Mesendoderm (in vitro differentiated cells): ENCODE results near the gene TRPM8.

Experiments used
- DNase-seq: peaks from one replicate; pipeline ENCODE4 v3.0.0; 2013
- H2AK5ac ChIP-seq: 2 replicates; pipeline ENCODE4 v1.6.1; 2013; ENCODE audit warnings: low read length, inconsistent platforms
- H2BK120ac ChIP-seq: 2 replicates; pipeline ENCODE4 v1.6.1; 2013; ENCODE audit warnings: low read depth, mild to moderate bottlenecking, low read length, moderate library complexity, mixed read lengths
- H2BK15ac ChIP-seq: replicated peaks from 2 replicates; pipeline ENCODE4 v1.6.1; 2013; ENCODE audit warnings: low read depth, mild to moderate bottlenecking, moderate library complexity
- H2BK5ac ChIP-seq: 2 replicates; pipeline ENCODE4 v1.6.1; 2013; ENCODE audit warnings: low read length, inconsistent platforms
- H3K18ac ChIP-seq: 2 replicates; pipeline ENCODE4 v1.6.1; 2013; ENCODE audit warnings: mild to moderate bottlenecking, low read length, mixed read lengths
- H3K23ac ChIP-seq: one replicate; pipeline ENCODE4 v1.6.1; 2013; ENCODE audit warnings: low read length
- H3K27ac ChIP-seq: 2 replicates; pipeline ENCODE4 v1.5.1; 2013; ENCODE audit warnings: low read depth, mild to moderate bottlenecking, inconsistent platforms, low read length, moderate library complexity
- H3K27me3 ChIP-seq: 2 replicates; pipeline ENCODE4 v1.6.1; 2013; ENCODE audit warnings: low read length, control low read depth, mild to moderate bottlenecking, inconsistent platforms; ENCODE audit not compliant: insufficient read depth, poor library complexity
- H3K36me3 ChIP-seq: 2 replicates; pipeline ENCODE4 v1.6.1; 2013; ENCODE audit warnings: low read length, inconsistent platforms; ENCODE audit not compliant: control insufficient read depth, insufficient read depth
- H3K4ac ChIP-seq: one replicate; pipeline ENCODE4 v1.6.1; 2013; ENCODE audit warnings: low read depth, mild to moderate bottlenecking, low read length, moderate library complexity
- H3K4me1 ChIP-seq: 2 replicates; pipeline ENCODE4 v1.6.1; 2013; ENCODE audit warnings: low read depth, low read length, inconsistent platforms; ENCODE audit not compliant: control insufficient read depth
- H3K4me2 ChIP-seq: 2 replicates; pipeline ENCODE4 v1.6.1; 2013; ENCODE audit warnings: low read length
- H3K4me3 ChIP-seq: 2 replicates; pipeline ENCODE4 v1.5.1; 2013; ENCODE audit warnings: mild to moderate bottlenecking, low read length
- H3K56ac ChIP-seq: one replicate; pipeline ENCODE4 v1.6.1; 2013; ENCODE audit warnings: low read length
- H3K79me1 ChIP-seq: 2 replicates; pipeline ENCODE4 v1.6.1; 2013; ENCODE audit warnings: low read length, inconsistent platforms
- H3K79me2 ChIP-seq: 2 replicates; pipeline ENCODE4 v1.6.1; 2013; ENCODE audit warnings: mild to moderate bottlenecking, low read length; ENCODE audit not compliant: control insufficient read depth, insufficient read depth
- H3K9ac ChIP-seq: 2 replicates; pipeline ENCODE4 v1.6.1; 2013; ENCODE audit warnings: low read length, inconsistent platforms
- H4K5ac ChIP-seq: one replicate; pipeline ENCODE4 v1.6.1; 2013; ENCODE audit warnings: low read length
- H4K8ac ChIP-seq: one replicate; pipeline ENCODE4 v1.6.1; 2013; ENCODE audit warnings: low read depth, mild to moderate bottlenecking, control low read depth, low read length, moderate library complexity
- WGBS: extraction: QIAGEN DNeasy Blood & Tissue Kit; methylation state at CpG from one replicate; pipeline ENCODE4 v1.1.7; 2013; ENCODE audit warnings: low lambda C conversion rate, missing lambda C conversion rate; ENCODE audit not compliant: insufficient coverage; ENCODE audit errors: extremely low coverage; 5-methylcytosine and 5-hydroxymethylcytosine counted together

Gene TRPM8

DNA sequence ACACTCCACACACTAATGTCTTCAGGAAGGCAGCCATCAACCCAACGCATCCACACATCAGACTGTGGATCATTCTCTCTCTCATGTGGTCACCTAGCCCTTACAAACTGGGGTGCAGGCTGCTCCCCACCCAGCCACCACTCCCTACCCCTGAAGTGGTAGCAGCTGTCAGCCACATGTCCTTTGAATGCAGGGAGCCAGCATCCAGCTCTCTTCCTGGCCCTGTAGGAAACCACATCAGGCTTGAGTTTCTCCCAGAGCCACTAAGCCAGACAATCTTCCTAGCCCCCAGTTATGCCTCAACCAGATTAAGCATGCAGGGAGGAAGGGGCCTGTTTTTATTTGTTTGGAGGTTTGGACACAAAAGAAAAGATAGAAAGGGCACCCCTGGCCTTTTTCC is 80.5 kb downstream of the TRPM8 start:
- H3K23ac ChIP-seq, result no peak overlapping the region
- DNase-seq, result no peak
- H3K18ac ChIP-seq, result no peak overlapping the region
- no peak overlapping the region for H3K4ac ChIP-seq
- no peak overlapping the region for H3K27ac ChIP-seq
- H2BK15ac ChIP-seq, result no peak overlapping the region
- no peak overlapping the region for H2AK5ac ChIP-seq
- H3K4me1 ChIP-seq, result no peaks in the 10 kb centered on the region
- no peak overlapping the region for H2BK120ac ChIP-seq
- H3K27me3 ChIP-seq, result no peaks in the 10 kb centered on the region
- no peak overlapping the region for H3K9ac ChIP-seq
- H3K79me2 ChIP-seq, result no peaks in the 10 kb centered on the region
- no peak overlapping the region for H2BK5ac ChIP-seq
- no peak overlapping the region for H4K8ac ChIP-seq
- H4K5ac ChIP-seq, result no peak overlapping the region
- no CpG with 5 or more reads among the region's 1 CpG for WGBS
- H3K4me3 ChIP-seq, result no peak overlapping the region
- no peaks in the 10 kb centered on the region for H3K36me3 ChIP-seq
- H3K79me1 ChIP-seq, result no peaks in the 10 kb centered on the region
- no peak overlapping the region for H3K56ac ChIP-seq
- no peak overlapping the region for H3K4me2 ChIP-seq

DNA sequence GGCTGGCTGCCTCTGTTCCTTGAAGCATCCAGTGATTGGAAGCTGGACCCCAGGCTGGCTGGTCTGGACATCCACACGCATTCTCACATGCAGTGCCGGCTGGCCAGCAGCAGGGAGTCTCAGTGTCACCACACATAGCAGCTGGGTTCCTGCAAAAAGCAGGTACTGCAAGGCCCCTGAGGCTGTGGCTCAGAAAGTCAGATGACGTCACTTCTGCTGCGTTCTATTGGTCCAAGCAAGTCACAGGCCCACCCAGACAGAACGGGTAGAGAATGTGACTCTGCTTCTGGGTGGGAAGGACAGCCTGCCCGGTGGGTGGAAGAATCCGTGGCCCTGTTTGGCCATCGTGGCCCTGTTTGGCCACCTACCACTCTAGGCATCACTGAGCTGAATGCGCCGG is 82.0 kb downstream of the TRPM8 start:
- no peak overlapping the region for H3K4me2 ChIP-seq

DNA sequence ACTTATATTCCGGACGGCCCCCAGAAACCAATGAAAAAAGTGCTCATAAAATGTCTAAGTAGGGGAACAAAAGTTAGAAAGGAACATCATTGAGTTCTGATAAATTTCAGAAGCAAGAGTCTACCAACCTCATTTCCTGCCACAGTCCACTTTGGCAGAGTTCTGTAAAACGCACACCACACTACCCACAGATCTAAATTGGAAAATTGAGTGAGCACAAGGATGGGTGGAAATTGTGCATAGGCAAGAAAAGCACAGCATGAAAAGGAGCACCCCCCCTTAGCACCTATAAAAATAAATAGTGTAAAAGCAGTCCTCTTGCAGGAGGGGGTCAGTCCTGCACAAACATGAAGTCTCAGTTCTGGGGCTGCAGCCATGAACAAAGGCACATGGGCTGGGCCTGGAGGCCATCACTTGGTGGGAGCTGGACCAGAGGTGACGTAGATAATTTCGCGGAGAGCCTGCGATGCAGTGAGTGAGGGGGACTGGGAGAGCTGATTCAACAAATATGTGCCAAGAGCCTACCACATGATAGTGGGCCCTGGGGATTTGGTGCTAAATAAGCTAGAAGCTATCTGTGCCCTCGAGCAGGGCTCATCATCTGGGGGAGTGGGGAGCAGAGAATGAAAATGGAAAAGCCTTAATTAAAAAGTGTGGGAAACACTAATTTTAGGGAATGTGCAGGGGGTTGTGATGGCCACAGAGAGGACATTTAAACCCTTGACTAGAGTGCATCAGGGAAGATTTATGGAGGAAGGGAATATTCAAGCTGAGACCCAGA is 84.4 kb downstream of the TRPM8 start:
- Histone ChIP-seq H3K56ac (no peak overlapping the region), H3K4me1 (no peaks in the 10 kb centered on the region), H3K27ac (no peak overlapping the region), H2AK5ac (no peak overlapping the region), H4K5ac (no peak overlapping the region), H3K9ac (no peak overlapping the region), H3K79me1 (no peaks in the 10 kb centered on the region), H3K4me2 (no peak overlapping the region), H4K8ac (no peak overlapping the region), H2BK5ac (no peak overlapping the region), H2BK120ac (no peak overlapping the region), H3K36me3 (no peaks in the 10 kb centered on the region), H3K4me3 (no peak overlapping the region), H2BK15ac (no peak overlapping the region), H3K23ac (no peak overlapping the region), H3K4ac (no peak overlapping the region), H3K18ac (no peak overlapping the region), H3K79me2 (no peaks in the 10 kb centered on the region), H3K27me3 (no peaks in the 10 kb centered on the region)
- DNase-seq, result no peak
- no CpG with 5 or more reads among the region's 8 CpGs for WGBS

More for the DNA sequence above, 82.0 kb downstream of the TRPM8 start:
- Histone ChIP-seq H3K23ac (no peak overlapping the region), H3K9ac (no peak overlapping the region), H3K36me3 (no peaks in the 10 kb centered on the region), H3K4me1 (no peaks in the 10 kb centered on the region), H3K18ac (no peak overlapping the region), H3K4me3 (no peak overlapping the region), H2BK120ac (no peak overlapping the region), H2BK15ac (no peak overlapping the region), H3K27me3 (no peaks in the 10 kb centered on the region), H3K79me2 (no peaks in the 10 kb centered on the region), H3K79me1 (no peaks in the 10 kb centered on the region), H3K56ac (no peak overlapping the region), H2AK5ac (no peak overlapping the region), H4K5ac (no peak overlapping the region), H3K27ac (no peak overlapping the region), H4K8ac (no peak overlapping the region), H3K4ac (no peak overlapping the region), H2BK5ac (no peak overlapping the region)
- WGBS, result no CpG with 5 or more reads among the region's 10 CpGs
- DNase-seq, result peak; percentile 57

DNA sequence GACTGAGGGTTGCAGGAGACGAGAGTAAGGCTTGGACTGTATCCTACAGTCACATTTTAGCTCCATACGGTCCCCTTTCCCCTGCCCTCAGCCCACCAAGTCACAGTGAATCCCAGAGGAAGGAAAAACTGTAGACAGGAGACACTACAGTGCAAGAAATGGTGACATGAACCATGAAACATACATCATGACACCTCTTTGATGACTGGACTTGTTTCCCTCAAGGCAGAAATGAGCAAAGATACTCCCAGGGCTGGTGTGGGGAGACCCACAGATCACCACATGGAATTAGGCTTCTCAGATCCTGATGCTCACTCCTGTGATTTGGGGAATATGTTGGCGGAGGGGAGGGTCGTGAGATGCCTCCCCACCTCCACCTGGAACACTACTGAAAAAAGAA is 85.1 kb downstream of the TRPM8 start:
- Histone ChIP-seq H2AK5ac (no peak overlapping the region), H3K4me1 (no peaks in the 10 kb centered on the region), H3K9ac (no peak overlapping the region), H3K27ac (no peak overlapping the region), H3K79me2 (no peaks in the 10 kb centered on the region), H3K4ac (no peak overlapping the region), H3K18ac (no peak overlapping the region), H2BK5ac (no peak overlapping the region), H3K79me1 (no peaks in the 10 kb centered on the region), H3K56ac (no peak overlapping the region), H2BK120ac (no peak overlapping the region), H3K27me3 (no peaks in the 10 kb centered on the region), H4K8ac (no peak overlapping the region), H2BK15ac (no peak overlapping the region), H3K4me3 (no peak overlapping the region), H3K36me3 (no peaks in the 10 kb centered on the region), H3K23ac (no peak overlapping the region), H3K4me2 (no peak overlapping the region), H4K5ac (no peak overlapping the region)
- no CpG with 5 or more reads among the region's 4 CpGs for WGBS
- no peak for DNase-seq

DNA sequence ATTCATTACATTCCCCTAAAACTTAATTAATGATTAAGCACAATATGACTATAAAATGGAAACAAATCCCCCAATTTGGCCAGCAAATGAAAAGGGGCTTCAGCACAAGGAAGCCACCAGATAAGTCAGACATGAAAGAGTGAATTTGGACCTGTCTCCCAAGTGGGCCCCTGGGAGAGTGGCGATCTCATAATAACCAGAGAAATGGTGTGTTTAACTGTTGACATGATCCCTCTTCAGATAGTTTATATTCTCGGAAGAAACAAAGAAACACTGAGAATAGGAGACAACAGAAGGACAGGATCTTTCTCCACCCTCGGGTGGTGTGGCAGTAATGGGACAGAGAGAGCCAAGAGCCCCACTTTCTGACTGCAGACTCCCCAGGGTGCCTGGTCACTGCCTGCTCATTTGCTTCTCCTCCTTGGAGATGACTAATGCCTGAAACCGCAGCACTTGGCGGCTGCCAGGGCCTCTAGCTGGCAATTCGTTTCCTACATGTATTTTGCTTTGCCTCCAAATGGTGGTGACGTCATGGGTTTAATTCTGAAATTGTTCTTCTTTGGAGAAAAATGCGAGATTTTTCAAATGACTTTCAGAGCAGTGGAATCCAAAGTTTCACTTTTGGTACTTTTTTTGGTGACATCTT is 86.9 kb downstream of the TRPM8 start:
- no peaks in the 10 kb centered on the region for H3K27me3 ChIP-seq
- WGBS, result no CpG with 5 or more reads among the region's 8 CpGs

More for the DNA sequence above, 86.9 kb downstream of the TRPM8 start:
- no peak overlapping the region for H2BK15ac ChIP-seq
- H3K9ac ChIP-seq, result no peak overlapping the region
- no peak overlapping the region for H4K8ac ChIP-seq
- H3K23ac ChIP-seq, result no peak overlapping the region
- no peaks in the 10 kb centered on the region for H3K79me1 ChIP-seq
- no peak overlapping the region for H3K4me3 ChIP-seq
- no peak overlapping the region for H3K18ac ChIP-seq
- H3K4ac ChIP-seq, result no peak overlapping the region
- H3K27ac ChIP-seq, result no peak overlapping the region
- no peaks in the 10 kb centered on the region for H3K79me2 ChIP-seq
- H3K56ac ChIP-seq, result no peak overlapping the region
- no peak overlapping the region for H2BK5ac ChIP-seq
- H2BK120ac ChIP-seq, result no peak overlapping the region
- DNase-seq, result peak; percentile 33
- no peaks in the 10 kb centered on the region for H3K36me3 ChIP-seq
- H3K4me1 ChIP-seq, result no peaks in the 10 kb centered on the region
- no peak overlapping the region for H4K5ac ChIP-seq
- no peak overlapping the region for H2AK5ac ChIP-seq
- H3K4me2 ChIP-seq, result no peak overlapping the region
